Activated T-cell treated with anti-CD3 and anti-CD28 coated beads, Interleukin-2, amount 50 U/mL, for 4 hours (primary cell): ENCODE results near the gene PAPSS2. TPM values are rescaled to one million over a fixed set of nuclear protein-coding genes. Genes with fewer than 3 reads are reported as not detected.

Source experiments
- ATAC-seq, 2 donors: fragments of 200-7000 bp; cut with Tn5 transposase; one replicate each; pipeline ENCODE4 v1.10.0; 2021
- DNase-seq: peaks from one replicate; pipeline ENCODE4 v3.0.0-alpha.2; 2020
- H3K27me3 Mint-ChIP-seq: one replicate; pipeline ENCODE4 v1.8.0; 2021; ENCODE audit warnings: low read depth, mixed read lengths
- H3K36me3 Mint-ChIP-seq: one replicate; pipeline ENCODE4 v1.8.0; 2022; ENCODE audit warnings: mixed read lengths; ENCODE audit not compliant: insufficient read depth
- H3K4me1 Mint-ChIP-seq: one replicate; pipeline ENCODE4 v1.8.0; 2021; ENCODE audit warnings: low read depth, mixed read lengths
- H3K4me3 Mint-ChIP-seq: one replicate; pipeline ENCODE4 v1.8.0; 2021; ENCODE audit warnings: mild to moderate bottlenecking, moderate library complexity, mixed read lengths
- H3K9me3 Mint-ChIP-seq: one replicate; pipeline ENCODE4 v1.8.0; 2021; ENCODE audit warnings: mixed read lengths
- total RNA-seq, 3 donors: library from RNA; stranded (reverse); gene quantifications; one replicate each; pipeline ENCODE4 v1.2.1, GENCODE V29; 2021

PAPSS2 gene
- total RNA-seq, 3 donors from 2014 or later: 0.21 to 0.43 (median 0.41) TPM

DNA sequence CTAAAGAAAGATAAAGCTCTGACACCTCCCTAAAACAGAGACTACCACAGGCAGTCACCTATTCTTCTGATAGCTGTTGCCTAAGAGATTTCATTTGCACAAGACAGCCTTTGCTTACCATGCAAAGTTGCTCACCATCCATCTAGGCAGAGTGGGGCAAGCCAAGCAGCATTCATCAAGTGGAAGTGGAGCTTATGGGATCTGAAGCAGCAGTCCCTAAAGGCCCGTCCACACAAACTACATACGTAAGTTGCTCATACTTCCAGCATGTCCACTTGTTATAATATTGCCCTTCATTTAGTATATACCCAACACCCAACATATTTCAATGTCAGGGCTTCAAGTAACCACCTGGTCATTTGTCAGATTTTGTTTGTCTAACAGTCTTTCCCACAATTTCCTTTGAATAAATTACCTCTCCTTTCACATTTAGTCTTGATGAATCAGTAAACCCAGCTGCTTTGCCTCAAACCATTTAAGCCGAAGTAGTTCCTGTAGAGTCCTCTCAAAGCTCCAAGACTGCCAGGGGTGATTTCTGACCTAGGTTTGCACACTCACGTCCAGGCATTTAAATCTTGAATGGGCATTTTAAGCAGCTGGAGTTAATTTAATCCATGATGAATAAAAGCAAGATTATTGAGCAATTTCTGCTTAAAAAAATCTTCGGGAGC is 90.5 kb downstream of the PAPSS2 start:
- H3K4me3 Mint-ChIP-seq: no peak overlapping the region
- H3K9me3 Mint-ChIP-seq: no peaks in the 10 kb centered on the region
- ATAC-seq: peak in 1 of 2 donors; percentile 45
- H3K4me1 Mint-ChIP-seq: peaks cover 12% of the 10 kb centered on the region
- peaks cover 11% of the 10 kb centered on the region for H3K36me3 Mint-ChIP-seq
- no peaks in the 10 kb centered on the region for H3K27me3 Mint-ChIP-seq
- no peak for DNase-seq

DNA sequence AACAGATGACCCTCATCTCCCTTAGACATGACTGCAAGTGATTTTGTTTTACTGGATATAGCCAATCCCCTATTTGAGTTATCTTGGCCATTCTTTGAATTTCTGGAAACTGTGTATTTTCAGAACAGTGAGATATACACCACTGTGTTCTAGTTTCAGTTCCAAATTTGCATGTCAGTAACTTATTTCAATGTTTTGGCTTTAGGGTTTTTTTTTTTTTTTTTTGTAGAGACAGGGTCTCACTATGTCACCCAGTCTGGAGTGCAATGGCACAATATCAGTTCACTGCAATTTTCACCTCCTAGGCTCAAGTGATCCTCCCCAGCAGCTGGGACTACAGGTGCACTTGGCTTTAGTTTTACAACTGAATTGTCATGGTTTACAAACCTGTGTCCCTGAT is 91.1 kb downstream of the PAPSS2 start:
- Mint-ChIP-seq H3K27me3 (no peaks in the 10 kb centered on the region), H3K36me3 (peaks cover 13% of the 10 kb centered on the region), H3K9me3 (no peaks in the 10 kb centered on the region), H3K4me1 (peaks cover 12% of the 10 kb centered on the region), H3K4me3 (no peak overlapping the region)
- ATAC-seq: peak; percentile 34 to 44
- no peak for DNase-seq

- Mint-ChIP-seq H3K9me3 (no peaks in the 10 kb centered on the region), H3K27me3 (no peaks in the 10 kb centered on the region), H3K4me3 (no peak overlapping the region), H3K4me1 (peaks cover 12% of the 10 kb centered on the region), H3K36me3 (peaks cover 16% of the 10 kb centered on the region)
- DNase-seq: no peak
- no peak for ATAC-seq
These were observed 91.6 kb downstream of the PAPSS2 start for GRCh38 chr10:87751274-87751673.

GRCh38 chr10:87752566-87752965 is 92.9 kb downstream of the PAPSS2 start:
- H3K27me3 Mint-ChIP-seq: no peaks in the 10 kb centered on the region
- peaks cover 20% of the 10 kb centered on the region for H3K36me3 Mint-ChIP-seq
- no peaks in the 10 kb centered on the region for H3K9me3 Mint-ChIP-seq
- H3K4me1 Mint-ChIP-seq: peaks cover 12% of the 10 kb centered on the region
- ATAC-seq: no peak
- no peak for DNase-seq
- no peak overlapping the region for H3K4me3 Mint-ChIP-seq

DNA sequence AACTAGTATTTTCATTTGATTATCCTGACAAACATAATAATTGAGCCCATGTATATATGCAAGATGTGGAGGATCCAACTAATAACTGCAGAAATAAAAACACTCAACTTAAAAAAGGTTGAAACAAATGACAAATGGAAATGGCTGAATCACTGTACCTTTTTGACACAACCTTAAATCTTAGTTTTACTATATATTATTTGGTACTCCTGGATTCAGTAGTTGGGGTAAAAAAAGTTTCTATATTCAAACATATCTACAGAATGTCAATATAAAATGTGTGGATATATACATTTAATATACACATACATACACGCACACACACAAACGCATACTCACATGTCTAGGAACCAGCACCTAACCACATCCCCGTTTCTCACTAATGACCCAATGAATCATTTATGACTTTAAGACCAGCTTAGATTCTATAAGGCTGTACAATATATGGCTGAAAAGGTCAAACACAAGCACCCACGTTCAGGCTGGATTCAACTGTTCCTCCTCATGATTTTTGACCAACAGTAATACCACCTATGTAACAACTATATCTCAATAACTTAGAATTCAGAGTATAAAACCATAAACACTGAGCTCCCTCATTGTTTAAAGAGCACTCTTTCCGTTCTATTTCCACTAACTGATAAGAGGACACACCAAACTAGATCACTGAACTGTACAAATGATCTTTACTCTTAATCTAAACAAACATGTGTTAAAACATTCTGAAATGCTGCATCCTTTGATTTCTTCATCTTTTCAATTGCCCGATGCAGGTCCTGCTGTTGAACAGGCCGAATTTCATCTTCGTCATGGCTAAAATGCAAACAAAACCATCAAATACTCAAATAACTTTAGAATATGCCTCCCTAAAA is 94.6 kb downstream of the PAPSS2 start:
- H3K4me1 Mint-ChIP-seq: peaks cover 12% of the 10 kb centered on the region
- ATAC-seq: peak in 1 of 2 donors; percentile 49

DNA sequence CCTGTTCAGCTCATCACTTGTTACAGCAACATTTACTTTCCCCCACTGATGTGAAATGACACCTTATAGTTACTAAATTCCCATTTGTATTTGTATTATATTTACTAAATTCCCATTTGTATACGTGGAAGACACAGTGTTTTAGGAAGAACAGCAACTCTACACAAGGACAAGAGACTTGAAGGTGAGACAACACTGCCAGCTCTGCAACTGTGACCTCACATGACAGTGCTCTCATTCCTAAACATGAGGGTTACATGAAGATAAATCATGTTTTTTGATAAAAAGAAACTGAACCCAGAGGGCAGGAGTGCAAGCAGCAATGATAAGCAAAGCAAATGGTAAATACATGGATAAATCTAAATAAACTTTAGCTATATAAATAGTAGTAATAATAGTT is 98.0 kb downstream of the PAPSS2 start:
- peaks cover 32% of the 10 kb centered on the region for H3K36me3 Mint-ChIP-seq
- H3K4me1 Mint-ChIP-seq: peaks cover 17% of the 10 kb centered on the region
- ATAC-seq (no peak), DNase-seq (no peak)
- no peaks in the 10 kb centered on the region for H3K9me3 Mint-ChIP-seq
- H3K27me3 Mint-ChIP-seq: no peaks in the 10 kb centered on the region
- H3K4me3 Mint-ChIP-seq: no peak overlapping the region

More for the DNA sequence above, 94.6 kb downstream of the PAPSS2 start:
- Mint-ChIP-seq H3K9me3 (no peaks in the 10 kb centered on the region), H3K27me3 (no peaks in the 10 kb centered on the region), H3K4me3 (no peak overlapping the region), H3K36me3 (peaks cover 25% of the 10 kb centered on the region)
- DNase-seq: no peak

DNA sequence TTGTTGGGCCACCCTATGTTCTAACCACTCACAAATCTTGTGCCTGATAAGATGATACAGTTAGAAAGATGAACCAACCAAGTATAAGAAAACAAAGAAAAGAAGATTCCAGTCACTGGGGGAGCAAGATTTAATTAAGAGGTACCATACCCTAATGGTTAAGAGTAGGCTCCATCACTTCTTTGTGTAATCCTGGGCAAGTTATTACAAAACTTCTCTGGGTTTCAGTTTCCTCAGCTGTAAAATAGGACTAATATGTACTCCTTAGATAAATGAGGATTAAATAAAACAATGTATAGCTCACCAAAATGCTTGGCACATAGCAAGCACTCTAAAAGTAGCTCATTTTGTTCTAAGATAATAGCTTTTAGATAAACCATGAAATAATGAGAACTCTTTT is 99.9 kb downstream of the PAPSS2 start:
- H3K4me1 Mint-ChIP-seq: peaks cover 13% of the 10 kb centered on the region
- no peak overlapping the region for H3K4me3 Mint-ChIP-seq
- peaks cover 28% of the 10 kb centered on the region for H3K36me3 Mint-ChIP-seq
- H3K9me3 Mint-ChIP-seq: no peaks in the 10 kb centered on the region
- no peaks in the 10 kb centered on the region for H3K27me3 Mint-ChIP-seq
- ATAC-seq (no peak), DNase-seq (no peak)

GRCh38 chr10:87760195-87760905 is 100.7 kb downstream of the PAPSS2 start:
- H3K4me1 Mint-ChIP-seq: peaks cover 13% of the 10 kb centered on the region
- DNase-seq: no peak
- no peak for ATAC-seq
- H3K36me3 Mint-ChIP-seq: peaks cover 31% of the 10 kb centered on the region
- H3K27me3 Mint-ChIP-seq: no peaks in the 10 kb centered on the region
- no peak overlapping the region for H3K4me3 Mint-ChIP-seq
- no peaks in the 10 kb centered on the region for H3K9me3 Mint-ChIP-seq

- H3K36me3 Mint-ChIP-seq: peaks cover 32% of the 10 kb centered on the region
- H3K4me1 Mint-ChIP-seq: peaks cover 13% of the 10 kb centered on the region
- no peaks in the 10 kb centered on the region for H3K27me3 Mint-ChIP-seq
- no peaks in the 10 kb centered on the region for H3K9me3 Mint-ChIP-seq
- no peak overlapping the region for H3K4me3 Mint-ChIP-seq
- ATAC-seq (no peak), DNase-seq (no peak)
These were observed 101.5 kb downstream of the PAPSS2 start for GRCh38 chr10:87761153-87761552.

DNA sequence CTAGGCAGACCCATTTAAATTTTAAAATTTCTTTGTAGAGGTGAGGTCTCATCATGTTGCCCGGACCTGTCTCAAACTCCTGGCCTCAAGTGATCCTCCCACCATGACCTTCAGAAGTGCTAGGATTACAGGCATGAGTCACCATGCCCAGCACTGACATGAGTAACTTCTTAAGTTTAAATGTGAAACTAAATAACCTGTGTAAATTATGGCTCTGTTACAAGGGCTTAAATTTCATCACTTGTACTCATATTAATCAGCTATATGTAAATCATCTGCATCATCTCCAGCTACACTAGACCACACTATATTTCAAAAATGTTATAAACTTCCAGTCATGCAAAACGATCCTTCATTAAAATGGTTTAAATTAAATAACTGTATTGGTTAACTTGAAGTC is 102.2 kb downstream of the PAPSS2 start:
- no peaks in the 10 kb centered on the region for H3K27me3 Mint-ChIP-seq
- H3K4me1 Mint-ChIP-seq: peaks cover 13% of the 10 kb centered on the region
- no peaks in the 10 kb centered on the region for H3K9me3 Mint-ChIP-seq
- DNase-seq: peak; percentile 14
- peak; percentile 97 to 98 for ATAC-seq
- H3K4me3 Mint-ChIP-seq: no peak overlapping the region
- peaks cover 29% of the 10 kb centered on the region for H3K36me3 Mint-ChIP-seq

DNA sequence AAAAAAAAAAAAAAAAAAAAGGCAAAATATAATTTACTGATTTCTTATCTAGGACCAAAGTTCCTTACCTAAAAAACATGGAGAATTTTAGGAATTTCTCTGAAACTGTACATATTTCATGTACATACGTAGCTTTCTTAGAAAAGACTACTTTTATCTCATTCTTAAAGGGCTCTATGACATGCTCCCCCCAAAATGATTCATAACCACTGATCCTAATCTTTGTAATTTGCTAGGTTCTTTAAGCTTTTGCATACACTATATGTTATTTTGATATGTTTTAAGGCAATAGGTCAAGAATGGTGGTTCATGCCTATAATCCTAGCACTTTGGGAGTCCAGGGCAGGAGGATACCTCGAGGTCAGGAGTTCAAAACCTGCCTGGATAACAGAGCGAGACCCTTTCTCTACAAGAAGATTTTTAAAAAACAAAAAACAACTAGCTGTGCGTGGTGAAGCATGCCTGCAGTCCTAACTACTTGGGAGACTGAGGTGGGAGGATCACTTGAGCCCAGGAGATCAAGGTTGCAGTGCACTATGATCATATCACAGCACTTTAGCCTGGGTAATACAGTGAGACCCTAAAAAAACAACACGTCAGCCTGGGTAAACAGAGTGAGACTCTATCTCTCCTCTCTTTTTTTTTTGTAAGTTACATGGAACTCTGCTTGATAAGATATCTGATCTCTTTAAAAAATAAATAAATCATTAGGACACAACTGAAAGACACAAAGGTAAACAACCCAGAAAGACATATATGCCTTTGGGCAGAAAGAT is 103.6 kb downstream of the PAPSS2 start:
- no peak for ATAC-seq
- H3K9me3 Mint-ChIP-seq: no peaks in the 10 kb centered on the region
- peaks cover 36% of the 10 kb centered on the region for H3K36me3 Mint-ChIP-seq
- no peak overlapping the region for H3K4me3 Mint-ChIP-seq
- H3K27me3 Mint-ChIP-seq: no peaks in the 10 kb centered on the region
- no peak for DNase-seq
- peaks cover 13% of the 10 kb centered on the region for H3K4me1 Mint-ChIP-seq

DNA sequence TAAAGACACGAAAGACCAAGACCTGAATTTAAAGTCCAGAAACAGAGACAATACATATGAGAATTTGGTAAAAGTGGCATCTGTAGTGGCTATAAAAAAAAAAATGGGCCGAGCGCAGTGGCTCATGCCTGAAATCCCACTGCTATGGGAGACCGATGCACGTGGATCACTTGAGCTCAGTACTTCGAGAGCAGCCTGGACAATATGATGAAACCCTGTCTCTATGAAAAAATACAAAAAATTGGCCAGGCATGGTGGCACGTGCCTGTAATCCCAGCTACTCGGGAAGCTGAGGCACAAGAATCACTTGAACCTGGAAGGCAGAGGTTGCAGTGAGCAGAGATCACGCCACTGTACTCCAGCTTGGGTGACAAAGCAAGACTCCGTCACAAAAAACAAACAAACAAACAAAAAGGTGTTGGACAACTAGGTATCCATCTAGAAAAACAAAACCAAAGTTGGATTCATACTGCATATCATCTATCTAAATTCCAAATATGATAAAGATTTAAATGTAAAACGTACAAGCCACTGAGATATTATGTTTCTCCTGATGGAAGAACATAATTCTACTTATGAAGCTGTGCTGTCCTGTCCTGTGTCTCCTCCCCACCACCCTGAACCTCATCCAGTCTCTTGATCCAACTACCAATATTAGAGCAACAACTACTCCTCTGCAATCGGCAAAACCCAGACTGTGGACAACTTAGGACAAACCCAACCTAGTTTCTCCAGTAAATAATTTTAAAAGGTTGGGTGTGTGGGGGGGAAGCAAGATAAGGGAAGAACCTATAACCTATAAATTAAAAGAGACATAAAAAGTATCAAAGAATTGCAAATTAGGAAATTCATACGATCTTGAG is 104.6 kb downstream of the PAPSS2 start:
- Mint-ChIP-seq H3K27me3 (no peaks in the 10 kb centered on the region), H3K9me3 (no peaks in the 10 kb centered on the region), H3K4me1 (peaks cover 13% of the 10 kb centered on the region), H3K4me3 (no peak overlapping the region), H3K36me3 (peaks cover 36% of the 10 kb centered on the region)
- DNase-seq (no peak), ATAC-seq (no peak)

DNA sequence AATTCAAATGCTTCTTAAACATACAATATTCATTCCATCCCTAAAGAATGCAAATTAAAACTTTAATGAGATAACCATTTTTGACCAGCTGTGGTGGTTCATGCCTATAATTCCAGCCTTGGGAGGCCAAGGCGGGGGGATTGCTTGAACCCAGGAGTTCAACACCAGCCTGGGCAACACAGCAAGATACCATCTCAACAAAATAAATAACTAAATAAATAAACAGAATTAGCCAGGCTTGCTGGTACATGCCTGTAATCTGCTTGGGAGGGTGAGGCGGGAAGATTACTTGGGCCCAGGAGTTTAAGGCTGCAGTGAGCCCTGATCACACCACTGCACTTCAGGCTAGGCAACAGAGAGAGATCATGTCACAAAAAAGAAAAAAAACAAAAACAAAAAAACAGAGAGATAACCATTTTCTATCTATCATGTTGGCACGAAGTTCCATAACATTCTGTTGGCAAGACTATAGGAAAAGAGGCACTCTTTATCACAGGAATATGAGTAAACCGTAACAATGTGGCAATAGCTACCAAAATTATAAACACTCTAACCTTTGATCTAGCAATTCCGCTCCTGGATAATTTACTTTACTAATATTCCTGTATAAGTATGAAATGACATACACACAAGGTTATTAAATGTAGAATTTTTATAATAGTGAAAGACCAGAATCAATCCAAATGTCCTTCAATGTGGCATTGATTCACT is 106.1 kb downstream of the PAPSS2 start:
- peaks cover 33% of the 10 kb centered on the region for H3K36me3 Mint-ChIP-seq
- no peak for ATAC-seq
- H3K9me3 Mint-ChIP-seq: no peaks in the 10 kb centered on the region
- no peaks in the 10 kb centered on the region for H3K27me3 Mint-ChIP-seq
- no peak overlapping the region for H3K4me3 Mint-ChIP-seq
- no peak for DNase-seq
- H3K4me1 Mint-ChIP-seq: peaks cover 9% of the 10 kb centered on the region
